ENCODE measurements around the gene CEP126. TPM values are rescaled to one million over a fixed set of nuclear protein-coding genes. Genes with fewer than 3 reads are reported as not detected.

The CEP126 gene
- total RNA-seq, 4 donors from 2014 or later = 4.7 to 9.2 (median 7.1) TPM

DNA sequence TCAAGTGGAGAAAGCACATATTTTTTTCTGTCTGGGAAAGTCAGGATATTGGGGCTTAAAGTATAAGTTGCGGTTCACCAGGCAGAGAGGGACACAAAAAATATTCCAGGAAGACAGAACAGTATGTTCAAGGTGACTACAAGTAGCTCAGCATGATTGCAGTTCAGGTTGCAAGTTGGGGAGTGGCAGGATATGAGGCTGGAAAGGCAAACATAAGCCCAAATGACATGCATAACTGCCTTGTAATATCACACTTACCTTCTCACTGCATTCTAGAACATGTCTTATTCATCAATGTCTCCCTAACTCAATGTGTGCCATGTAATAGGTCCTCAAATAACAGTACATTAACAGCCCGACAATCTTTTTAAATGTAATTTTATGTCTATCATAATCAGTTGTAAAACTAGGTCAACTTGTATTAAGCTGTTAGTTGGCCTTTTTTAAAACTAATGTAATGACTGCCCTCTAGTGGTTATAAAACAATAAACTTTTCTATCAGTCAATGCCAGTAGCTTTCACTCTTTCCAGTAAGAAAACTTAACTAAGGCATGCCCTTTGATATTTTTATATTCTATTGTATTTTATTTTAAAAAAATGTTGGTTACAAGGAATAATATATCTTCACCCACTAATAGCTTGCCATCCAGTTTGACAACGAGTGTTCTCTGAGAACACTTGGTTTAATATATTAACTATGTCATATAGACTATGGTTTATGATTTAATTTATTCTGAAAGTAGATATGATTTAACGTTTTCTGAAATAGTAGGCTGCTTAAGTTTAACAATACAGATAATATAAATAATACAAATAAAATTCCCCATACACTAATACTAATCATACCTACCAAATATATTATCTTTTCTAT lies 93.0 kb downstream of the CEP126 start:
- no peak overlapping the region for H3K27ac ChIP-seq
- H3K4me3 ChIP-seq = no peak overlapping the region
- no peak for DNase-seq
- no peaks in the 10 kb centered on the region for H3K27me3 ChIP-seq
- intact Hi-C loops (cut with DNase I; ENCODE audit: low total_unique reads) = loop anchor here (10.0 kb wide), 1 partner anchor 143 kb away; no protein-coding TSS in a partner anchor
- TF ChIP-seq, protein P1, sequence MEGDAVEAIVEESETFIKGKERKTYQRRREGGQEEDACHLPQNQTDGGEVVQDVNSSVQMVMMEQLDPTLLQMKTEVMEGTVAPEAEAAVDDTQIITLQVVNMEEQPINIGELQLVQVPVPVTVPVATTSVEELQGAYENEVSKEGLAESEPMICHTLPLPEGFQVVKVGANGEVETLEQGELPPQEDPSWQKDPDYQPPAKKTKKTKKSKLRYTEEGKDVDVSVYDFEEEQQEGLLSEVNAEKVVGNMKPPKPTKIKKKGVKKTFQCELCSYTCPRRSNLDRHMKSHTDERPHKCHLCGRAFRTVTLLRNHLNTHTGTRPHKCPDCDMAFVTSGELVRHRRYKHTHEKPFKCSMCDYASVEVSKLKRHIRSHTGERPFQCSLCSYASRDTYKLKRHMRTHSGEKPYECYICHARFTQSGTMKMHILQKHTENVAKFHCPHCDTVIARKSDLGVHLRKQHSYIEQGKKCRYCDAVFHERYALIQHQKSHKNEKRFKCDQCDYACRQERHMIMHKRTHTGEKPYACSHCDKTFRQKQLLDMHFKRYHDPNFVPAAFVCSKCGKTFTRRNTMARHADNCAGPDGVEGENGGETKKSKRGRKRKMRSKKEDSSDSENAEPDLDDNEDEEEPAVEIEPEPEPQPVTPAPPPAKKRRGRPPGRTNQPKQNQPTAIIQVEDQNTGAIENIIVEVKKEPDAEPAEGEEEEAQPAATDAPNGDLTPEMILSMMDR (IDR thresholded peaks at IDR 0.05) = peak; percentile 39 to 53 (median 52)
- TF ChIP-seq POLR2A (IDR thresholded peaks at IDR 0.05) = no peak
- no peaks in the 10 kb centered on the region for H3K4me1 ChIP-seq
- H3K9me3 ChIP-seq = no peaks in the 10 kb centered on the region
- no peaks in the 10 kb centered on the region for H3K36me3 ChIP-seq

DNA sequence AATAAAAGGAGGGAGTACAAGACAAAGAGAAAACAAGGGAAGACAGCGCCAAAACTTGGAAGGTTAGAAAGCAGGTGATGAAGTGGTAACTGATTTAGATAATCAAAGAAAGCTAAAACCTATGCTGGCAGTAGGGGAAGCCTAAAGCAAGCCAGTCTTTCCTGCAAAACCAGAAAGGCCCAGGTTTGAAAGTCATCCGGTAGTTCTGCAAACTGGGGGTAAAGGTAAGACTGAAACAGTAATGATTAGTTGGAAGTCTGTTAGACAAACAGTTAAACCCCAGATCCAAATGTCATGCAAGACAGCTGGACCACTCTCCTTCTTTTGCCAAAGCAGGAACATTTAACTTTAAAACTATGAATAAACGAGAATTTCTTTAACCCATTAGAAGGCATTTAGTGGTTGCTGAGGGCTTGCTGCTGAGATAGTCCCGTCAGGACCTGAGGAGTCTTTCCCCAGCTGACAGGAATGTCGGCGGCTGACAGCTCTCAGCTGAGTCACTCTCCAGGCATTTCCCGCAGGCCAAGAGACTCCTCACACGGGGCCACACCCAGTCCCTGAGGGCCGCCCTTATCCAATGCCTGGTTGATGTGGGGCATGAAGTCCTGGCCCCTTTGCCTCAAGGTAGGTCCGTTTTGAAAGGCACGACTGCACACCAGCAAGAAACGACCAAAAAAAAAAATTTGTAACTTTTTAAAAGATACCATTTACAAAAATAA lies 96.1 kb downstream of the CEP126 start:
- no peak overlapping the region for H3K4me3 ChIP-seq
- no peak overlapping the region for H3K27ac ChIP-seq
- TF ChIP-seq, protein P1 (IDR thresholded peaks at IDR 0.05) = no peak
- TF ChIP-seq POLR2A (IDR thresholded peaks at IDR 0.05) = no peak
- intact Hi-C loops (cut with DNase I; ENCODE audit: low total_unique reads) = no loop called here
- no peaks in the 10 kb centered on the region for H3K27me3 ChIP-seq
- H3K4me1 ChIP-seq = no peaks in the 10 kb centered on the region
- no peaks in the 10 kb centered on the region for H3K9me3 ChIP-seq
- DNase-seq = peak in 1 of 2 donors; percentile 25
- no peaks in the 10 kb centered on the region for H3K36me3 ChIP-seq

DNA sequence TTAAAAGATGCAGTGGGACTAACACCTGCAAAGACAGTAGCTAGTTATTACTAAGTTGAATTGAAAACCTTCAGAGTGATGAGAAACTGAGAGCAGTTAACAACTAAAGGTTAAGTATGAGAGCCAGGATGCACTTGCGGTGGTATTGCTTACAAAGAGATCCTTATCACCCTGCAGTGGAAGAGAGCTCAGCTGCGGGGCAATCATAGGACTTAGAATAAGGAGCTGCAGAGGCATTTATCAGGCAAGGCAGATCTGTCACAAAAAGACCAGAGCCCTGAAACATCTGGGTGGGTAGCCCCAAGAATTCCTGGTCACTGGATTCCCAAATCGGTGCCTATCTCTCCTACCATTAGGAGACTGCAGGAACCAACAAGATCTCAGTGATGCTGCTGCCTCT lies 98.1 kb downstream of the CEP126 start:
- Histone ChIP-seq H3K27ac (no peak overlapping the region), H3K4me3 (no peak overlapping the region), H3K27me3 (no peaks in the 10 kb centered on the region), H3K9me3 (no peaks in the 10 kb centered on the region), H3K36me3 (no peaks in the 10 kb centered on the region), H3K4me1 (no peaks in the 10 kb centered on the region)
- intact Hi-C loops (cut with DNase I; ENCODE audit: low total_unique reads) = no loop called here
- TF ChIP-seq, protein P1 (IDR thresholded peaks at IDR 0.05) = no peak
- no peak for TF ChIP-seq POLR2A (IDR thresholded peaks at IDR 0.05)
- no peak for DNase-seq

DNA sequence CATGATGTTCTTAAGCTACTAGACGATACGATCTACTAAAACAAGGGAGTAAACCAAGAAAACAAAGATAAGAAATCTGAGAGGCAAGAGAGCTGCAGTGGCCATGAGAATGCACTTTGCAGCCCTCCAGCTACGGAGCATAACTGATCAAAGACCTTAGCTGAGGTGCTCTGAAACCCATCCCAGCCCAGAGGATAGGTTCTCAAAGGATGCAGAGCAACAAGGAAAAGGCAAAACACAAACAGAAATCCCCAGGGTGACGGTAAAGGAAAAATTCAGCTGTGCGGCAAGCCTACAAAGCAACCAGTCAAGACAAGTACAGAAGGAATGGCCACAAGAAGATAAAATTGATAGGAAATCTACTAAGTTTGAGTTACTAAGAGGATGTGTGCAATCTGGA lies 99.9 kb downstream of the CEP126 start:
- no peaks in the 10 kb centered on the region for H3K4me1 ChIP-seq
- H3K27me3 ChIP-seq = no peaks in the 10 kb centered on the region
- H3K27ac ChIP-seq = no peak overlapping the region
- H3K4me3 ChIP-seq = no peak overlapping the region
- DNase-seq = no peak
- no peaks in the 10 kb centered on the region for H3K9me3 ChIP-seq
- TF ChIP-seq POLR2A (IDR thresholded peaks at IDR 0.05) = no peak
- H3K36me3 ChIP-seq = no peaks in the 10 kb centered on the region
- intact Hi-C loops (cut with DNase I; ENCODE audit: low total_unique reads) = no loop called here

DNA sequence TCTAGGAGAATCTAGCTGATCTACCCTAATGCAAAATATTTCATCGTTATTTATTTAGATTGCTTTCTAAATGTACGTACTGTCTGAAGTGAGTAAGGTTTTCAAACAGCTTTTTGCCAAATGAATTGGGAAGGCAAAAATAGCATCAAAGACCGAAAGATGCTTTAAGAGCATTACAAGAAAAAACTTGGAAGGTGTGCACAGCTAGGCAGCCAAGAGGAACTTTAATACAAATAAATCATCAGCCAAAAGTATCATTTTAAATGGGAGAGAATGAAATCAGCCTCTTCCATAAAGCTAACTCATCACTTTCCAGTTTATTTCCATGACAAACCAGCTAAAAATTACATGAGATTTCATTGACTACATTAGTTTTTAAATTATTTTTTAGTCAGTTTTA lies 102.2 kb downstream of the CEP126 start:
- intact Hi-C loops (cut with DNase I; ENCODE audit: low total_unique reads) = no loop called here

More for the DNA sequence above, 102.2 kb downstream of the CEP126 start:
- no peak for DNase-seq
- H3K9me3 ChIP-seq = no peaks in the 10 kb centered on the region
- H3K27me3 ChIP-seq = no peaks in the 10 kb centered on the region
- no peaks in the 10 kb centered on the region for H3K36me3 ChIP-seq
- no peaks in the 10 kb centered on the region for H3K4me1 ChIP-seq
- no peak for TF ChIP-seq POLR2A (IDR thresholded peaks at IDR 0.05)
- TF ChIP-seq, protein P1 (IDR thresholded peaks at IDR 0.05) = no peak
- H3K4me3 ChIP-seq = no peak overlapping the region
- H3K27ac ChIP-seq = no peak overlapping the region

Data from uterus (tissue), 4 donors.